Pancreas (tissue), 10 donors: ENCODE data around the gene LCN10. TPM values are rescaled to one million over a fixed set of nuclear protein-coding genes. Genes with fewer than 3 reads are reported as not detected.

Experiments
- ATAC-seq, 4 donors: fragments of 200-7000 bp; cut with Tn5 transposase; one replicate each; pipeline versions ENCODE4 v1.8.0 to v1.9.1; 2020; ENCODE audit warnings: mild to moderate bottlenecking in 4 of 4, moderate library complexity in 4 of 4
- DNase-seq, 6 donors: peaks; one replicate each; pipeline ENCODE4 v3.0.0-alpha.2; 2020
- FAIRE-seq: peaks from 2 replicates; lab custom pipeline; 2012; peaks lifted over from hg19 to GRCh38; lab: Jason Lieb, UNC
- H3K27ac ChIP-seq, 4 donors: fragments of 200-600 bp; sonication (generic); 1 replicate in 3 of 4; 2 replicates in 1 of 4; pipeline versions ENCODE4 v1.5.0 to v1.8.0; 2020
- H3K27me3 ChIP-seq, 4 donors: fragments of 200-600 bp; one replicate each; pipeline ENCODE4 v1.8.0; 2021
- H3K36me3 ChIP-seq, 3 donors: fragments of 200-600 bp; sonication (generic) in 1 of 3; one replicate each; pipeline versions ENCODE4 v1.5.0 to v1.8.0; 2020 to 2021
- H3K4me1 ChIP-seq, 3 donors: fragments of 200-600 bp; one replicate each; pipeline ENCODE4 v1.8.0; 2021
- H3K4me3 ChIP-seq, 4 donors: fragments of 200-600 bp; sonication (generic) in 2 of 4; one replicate each; pipeline versions ENCODE4 v1.5.0 to v1.8.0; 2020 to 2021
- H3K9me3 ChIP-seq, 4 donors: fragments of 200-600 bp; one replicate each; pipeline ENCODE4 v1.8.0; 2021
- CTCF ChIP-seq, 4 donors: fragments of 200-600 bp; sonication (generic) in 3 of 4; IDR thresholded peaks; one replicate each; pipeline versions ENCODE4 v1.5.0 to v1.8.0; 2021; ENCODE audit warnings: antibody characterized with exemption in 4 of 4
- WGBS, 2 donors: extraction: QIAGEN DNeasy Blood & Tissue Kit; methylation state at CpG; one replicate each; pipeline ENCODE4 v1.1.7; 2013; 5-methylcytosine and 5-hydroxymethylcytosine counted together
- intact Hi-C, 3 donors: fragments of 100-400 bp; cut with DNase I; formaldehyde crosslinking; loops; one replicate each; pipeline versions ENCODE4 v1.11.1 to v1.14.2; 2022
- polyA plus RNA-seq, 2 donors: library from polyadenylated mRNA; stranded (reverse); fragments of 200-250 nt; gene quantifications; one replicate each; pipeline ENCODE4 v1.2.3, GENCODE V29; 2013
- total RNA-seq, 6 donors: library from RNA; stranded (reverse); fragmentation: NEBNext Ultra II Directional in 4 of 6; extraction: Animal tissue kit (Norgen Biotek cat#: 25700) in 4 of 6; gene quantifications; one replicate each; pipeline versions ENCODE4 v1.2.1 to v1.2.4, GENCODE V29; 2021 to 2023
- donor health status: healthy with polysubstance abuse.
- donor health status: DM: no; HTN: no; CAD: no; lungs with moderate emphysema.
- donor health status: DM: no; HTN: no; CAD: no.
- donor health status: control.
- donor health status: control.
- donor health status: Bipolar disorder and iron deficiency.
- donor health status: DM: yes; HTN: yes; CAD: no.
- donor health status: DM: no; HTN: no; CAD: no.
- donor health status: DM: no; HTN: no; CAD: no.
- donor health status: DM: yes; HTN: yes; CAD: no.

LCN10 gene
- total and polyA plus RNA-seq, 8 donors, result 0.16 to 54.0 (median 1.6) TPM

GRCh38 chr9:136697821-136698526 is 44.8 kb downstream of the LCN10 start:
- no peaks in the 10 kb centered on the region for H3K9me3 ChIP-seq
- FAIRE-seq, result no peak
- H3K4me1 ChIP-seq, result peaks cover 43 to 52% (median 50%) of the 10 kb centered on the region in 3 donors
- peak overlapping the region; percentile 43 to 76 (median 58) for H3K27ac ChIP-seq
- 19 to 20% methylated on average over 19 to 20 of the region's 20 CpGs for WGBS, 2 donors
- TF ChIP-seq CTCF (IDR thresholded peaks at IDR 0.05), result no peak
- intact Hi-C loops, result no loop called here
- H3K4me3 ChIP-seq, result no peak overlapping the region
- peak in 3 of 4 donors; percentile 1 to 6 (median 2) for ATAC-seq
- DNase-seq, result peak in 4 of 6 donors; percentile 44 to 57 (median 48)
- no peaks in the 10 kb centered on the region for H3K27me3 ChIP-seq
- no peaks in the 10 kb centered on the region for H3K36me3 ChIP-seq

- no peak overlapping the region for H3K4me3 ChIP-seq
- no peaks in the 10 kb centered on the region for H3K9me3 ChIP-seq
- H3K27ac ChIP-seq, result peak overlapping the region; percentile 43 to 76 (median 58)
- no peaks in the 10 kb centered on the region for H3K36me3 ChIP-seq
- H3K27me3 ChIP-seq, result no peaks in the 10 kb centered on the region
- peak in 5 of 6 donors; percentile 39 to 75 (median 59) for DNase-seq
- no peak for ATAC-seq
- WGBS, 2 donors, result 36 to 49% methylated on average over 23 of the region's 23 CpGs
- peaks cover 46 to 59% (median 50%) of the 10 kb centered on the region in 3 donors for H3K4me1 ChIP-seq
- no peak for FAIRE-seq
- intact Hi-C loops, result no loop called here
- no peak for TF ChIP-seq CTCF (IDR thresholded peaks at IDR 0.05)
These were observed 45.5 kb downstream of the LCN10 start for GRCh38 chr9:136697146-136697820.

- Histone ChIP-seq H3K4me3 (no peak overlapping the region), H3K9me3 (no peaks in the 10 kb centered on the region), H3K27me3 (no peaks in the 10 kb centered on the region), H3K4me1 (peaks cover 50 to 61% (median 50%) of the 10 kb centered on the region in 3 donors), H3K36me3 (no peaks in the 10 kb centered on the region), H3K27ac (peak overlapping the region; percentile 74 to 91 (median 90))
- FAIRE-seq, result no peak
- DNase-seq, result peak in 5 of 6 donors; percentile 33 to 79 (median 60)
- 60 to 76% methylated on average over 9 of the region's 9 CpGs for WGBS, 2 donors
- intact Hi-C loops, result no loop called here
- TF ChIP-seq CTCF (IDR thresholded peaks at IDR 0.05), result no peak
- ATAC-seq, result no peak
These were observed 46.2 kb downstream of the LCN10 start for GRCh38 chr9:136696502-136696901.

- Histone ChIP-seq H3K36me3 (no peaks in the 10 kb centered on the region), H3K27me3 (no peaks in the 10 kb centered on the region), H3K4me3 (no peak overlapping the region), H3K4me1 (peaks cover 55 to 66% (median 56%) of the 10 kb centered on the region in 3 donors), H3K9me3 (no peaks in the 10 kb centered on the region), H3K27ac (peak overlapping the region; percentile 74 to 91 (median 90))
- ATAC-seq, result peak; percentile 19 to 44 (median 40)
- intact Hi-C loops, result no loop called here
- TF ChIP-seq CTCF (IDR thresholded peaks at IDR 0.05), result no peak
- peak; percentile 66 to 93 (median 80) for DNase-seq
- 28 to 34% methylated on average over 23 of the region's 23 CpGs for WGBS, 2 donors
- no peak for FAIRE-seq
These were observed 46.8 kb downstream of the LCN10 start for GRCh38 chr9:136695955-136696354.
